Activated naive CD4-positive, alpha-beta T cell treated with anti-CD3 and anti-CD28 coated beads for 36 hours (primary cell): ENCODE measurements around the gene PLA2G4F. TPM values are rescaled to one million over a fixed set of nuclear protein-coding genes. Genes with fewer than 3 reads are reported as not detected.

Experiments
- CTCF ChIA-PET: fragments of 350-600 bp; sonication (Branson Sonifier 250); formaldehyde crosslinking; loops from one replicate; lab custom pipeline; 2021; ENCODE audit warnings: antibody characterized with exemption; lab: Charles Lee
- DNase-seq: peaks from one replicate; pipeline ENCODE4 v3.0.0-alpha.2; 2020
- H3K27ac Mint-ChIP-seq: one replicate; pipeline ENCODE4 v1.8.0; 2021; ENCODE audit warnings: mild to moderate bottlenecking, mixed read lengths
- H3K27me3 Mint-ChIP-seq: one replicate; pipeline ENCODE4 v1.8.0; 2021; ENCODE audit warnings: low read depth, mixed read lengths
- H3K36me3 Mint-ChIP-seq: one replicate; pipeline ENCODE4 v1.8.0; 2021; ENCODE audit warnings: low read depth, mixed read lengths
- H3K4me1 Mint-ChIP-seq: one replicate; pipeline ENCODE4 v1.8.0; 2021; ENCODE audit warnings: low read depth, mixed read lengths
- H3K4me3 Mint-ChIP-seq: one replicate; pipeline ENCODE4 v1.8.0; 2021; ENCODE audit warnings: mild to moderate bottlenecking, moderate library complexity, mixed read lengths
- H3K9me3 Mint-ChIP-seq: one replicate; pipeline ENCODE4 v1.8.0; 2021; ENCODE audit warnings: mixed read lengths
- intact Hi-C: fragments of 100-400 bp; cut with micrococcal nuclease; formaldehyde crosslinking; loops from one replicate; pipeline ENCODE4 v1.15.1; 2023
- total RNA-seq, 2 experiments: library from RNA; stranded (reverse); gene quantifications; one replicate each; pipeline ENCODE4 v1.2.3, GENCODE V29; 2021

PLA2G4F gene, protein sequence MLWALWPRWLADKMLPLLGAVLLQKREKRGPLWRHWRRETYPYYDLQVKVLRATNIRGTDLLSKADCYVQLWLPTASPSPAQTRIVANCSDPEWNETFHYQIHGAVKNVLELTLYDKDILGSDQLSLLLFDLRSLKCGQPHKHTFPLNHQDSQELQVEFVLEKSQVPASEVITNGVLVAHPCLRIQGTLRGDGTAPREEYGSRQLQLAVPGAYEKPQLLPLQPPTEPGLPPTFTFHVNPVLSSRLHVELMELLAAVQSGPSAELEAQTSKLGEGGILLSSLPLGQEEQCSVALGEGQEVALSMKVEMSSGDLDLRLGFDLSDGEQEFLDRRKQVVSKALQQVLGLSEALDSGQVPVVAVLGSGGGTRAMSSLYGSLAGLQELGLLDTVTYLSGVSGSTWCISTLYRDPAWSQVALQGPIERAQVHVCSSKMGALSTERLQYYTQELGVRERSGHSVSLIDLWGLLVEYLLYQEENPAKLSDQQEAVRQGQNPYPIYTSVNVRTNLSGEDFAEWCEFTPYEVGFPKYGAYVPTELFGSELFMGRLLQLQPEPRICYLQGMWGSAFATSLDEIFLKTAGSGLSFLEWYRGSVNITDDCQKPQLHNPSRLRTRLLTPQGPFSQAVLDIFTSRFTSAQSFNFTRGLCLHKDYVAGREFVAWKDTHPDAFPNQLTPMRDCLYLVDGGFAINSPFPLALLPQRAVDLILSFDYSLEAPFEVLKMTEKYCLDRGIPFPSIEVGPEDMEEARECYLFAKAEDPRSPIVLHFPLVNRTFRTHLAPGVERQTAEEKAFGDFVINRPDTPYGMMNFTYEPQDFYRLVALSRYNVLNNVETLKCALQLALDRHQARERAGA
- total RNA-seq: not detected

DNA sequence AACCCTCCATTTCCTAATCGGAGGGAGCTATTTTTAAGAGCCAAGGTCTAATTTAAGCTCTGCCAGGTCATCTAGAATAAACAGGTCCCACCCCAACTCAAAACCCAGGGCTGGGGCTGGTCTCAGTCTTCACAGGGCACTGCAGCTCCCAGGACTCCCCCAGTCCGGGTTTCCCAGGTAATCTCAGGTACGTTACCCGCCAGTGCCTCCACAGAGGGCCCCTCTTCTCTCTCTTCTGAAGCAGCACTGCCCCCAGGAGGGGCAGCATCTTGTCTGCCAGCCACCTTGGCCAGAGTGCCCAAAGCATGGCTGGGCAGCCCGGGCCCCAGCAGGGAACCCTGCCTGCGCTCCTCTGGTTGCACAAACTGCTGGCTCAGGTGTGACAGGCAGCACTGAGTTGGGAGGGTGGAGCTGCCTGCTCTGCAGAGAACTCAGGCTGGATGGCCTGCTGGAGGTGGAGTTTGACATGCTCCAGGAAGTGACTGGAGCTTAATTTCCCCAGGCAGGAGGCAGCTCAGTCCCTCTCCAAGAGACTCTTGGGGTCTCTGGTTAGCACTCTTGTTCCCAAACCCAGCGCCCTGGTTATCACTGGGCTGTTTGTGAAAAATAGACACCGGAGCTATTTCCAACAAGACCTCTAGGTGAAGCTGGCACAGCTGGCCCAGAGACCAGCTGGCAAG is at the start of gene PLA2G4F:
Gene PLA2G4F, minus strand, starts transcription at position 394 of the 680 bp plus-strand sequence. Its CDS starts 87 bp downstream, at position 307.
- Mint-ChIP-seq H3K4me3 (no peak within 1 kb of the TSS), H3K27me3 (no peaks in the 10 kb centered on the region), H3K27ac (no peak within 1 kb of the TSS), H3K4me1 (no peaks in the 10 kb centered on the region), H3K36me3 (peaks cover 10% of the 10 kb centered on the region), H3K9me3 (no peaks in the 10 kb centered on the region)
- intact Hi-C loops: no loop called here
- CTCF ChIA-PET: interaction anchor here (1.1 kb wide), 1 partner anchor 43 kb away, joined by 3 read pairs; no protein-coding TSS in a partner anchor
- DNase-seq: no peak

DNA sequence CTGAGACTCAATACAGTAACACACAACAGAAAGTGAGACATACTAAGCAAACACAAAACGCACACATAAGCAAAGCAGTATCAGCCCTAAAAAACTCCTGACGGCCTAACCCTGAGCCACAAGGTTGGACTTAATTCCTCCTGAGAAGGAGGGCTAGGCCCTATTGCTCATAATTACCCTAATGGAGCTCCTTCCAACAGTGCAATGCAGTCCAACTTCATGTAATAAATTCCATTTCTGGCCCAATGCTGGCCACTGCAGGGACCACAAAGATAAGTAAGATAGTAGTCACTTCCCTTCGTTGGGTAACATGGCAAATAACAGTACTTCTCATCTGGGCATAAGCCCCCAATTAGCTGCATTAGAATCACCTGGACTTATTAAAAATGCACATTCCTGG is 47.5 kb upstream of the PLA2G4F start:
- H3K36me3 Mint-ChIP-seq: peaks cover 17% of the 10 kb centered on the region
- H3K27ac Mint-ChIP-seq: no peak overlapping the region
- CTCF ChIA-PET: no interaction called here
- intact Hi-C loops: no loop called here
- H3K27me3 Mint-ChIP-seq: no peaks in the 10 kb centered on the region
- H3K4me3 Mint-ChIP-seq: no peak overlapping the region
- H3K4me1 Mint-ChIP-seq: peaks cover 41% of the 10 kb centered on the region
- DNase-seq: no peak
- no peaks in the 10 kb centered on the region for H3K9me3 Mint-ChIP-seq

DNA sequence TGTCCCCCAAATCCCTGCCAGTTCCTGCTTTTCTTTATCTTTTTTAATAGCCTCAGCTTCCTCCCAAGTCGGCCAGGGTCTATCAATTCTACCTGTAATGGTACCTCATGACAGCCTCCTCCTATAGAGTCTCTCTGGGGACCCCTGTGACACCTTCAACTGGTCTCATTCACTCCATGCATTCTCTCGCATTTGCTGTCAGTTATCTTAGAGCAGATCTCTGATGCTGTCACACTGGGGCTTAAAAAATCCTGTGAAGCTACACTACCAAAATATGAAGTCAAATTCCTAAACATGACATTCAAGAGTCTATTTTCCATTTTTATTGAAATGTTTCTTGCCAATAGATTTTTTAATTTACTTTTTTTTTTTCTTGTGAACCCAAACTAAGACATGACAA is 46.2 kb upstream of the PLA2G4F start:
- Mint-ChIP-seq H3K27me3 (no peaks in the 10 kb centered on the region), H3K27ac (no peak overlapping the region), H3K9me3 (no peaks in the 10 kb centered on the region), H3K36me3 (peaks cover 15% of the 10 kb centered on the region), H3K4me3 (no peak overlapping the region), H3K4me1 (peaks cover 40% of the 10 kb centered on the region)
- DNase-seq: no peak
- CTCF ChIA-PET: no interaction called here
- intact Hi-C loops: no loop called here

DNA sequence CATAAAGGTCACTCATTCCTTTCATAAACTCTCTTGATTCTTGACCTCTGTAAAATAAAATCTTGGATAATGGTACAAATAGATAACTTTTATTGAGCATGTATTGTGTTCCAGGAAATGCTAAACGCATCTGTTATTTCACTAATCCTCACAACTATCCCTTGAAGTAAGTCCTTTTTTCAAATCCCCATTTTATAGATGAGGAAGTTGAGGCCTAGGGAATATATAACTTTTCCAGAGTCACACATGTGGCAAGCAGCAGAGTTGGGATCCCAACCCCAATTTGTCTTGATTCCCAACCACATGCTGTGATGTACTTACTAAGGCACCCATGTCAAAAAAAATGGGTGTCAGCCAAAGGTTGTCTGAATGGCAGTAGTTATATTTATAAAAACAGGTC is 45.4 kb upstream of the PLA2G4F start:
- CTCF ChIA-PET: no interaction called here
- H3K27me3 Mint-ChIP-seq: no peaks in the 10 kb centered on the region
- DNase-seq: no peak
- intact Hi-C loops: no loop called here
- H3K36me3 Mint-ChIP-seq: peaks cover 16% of the 10 kb centered on the region
- H3K9me3 Mint-ChIP-seq: no peaks in the 10 kb centered on the region
- H3K4me1 Mint-ChIP-seq: peaks cover 33% of the 10 kb centered on the region
- H3K27ac Mint-ChIP-seq: no peak overlapping the region
- no peak overlapping the region for H3K4me3 Mint-ChIP-seq

DNA sequence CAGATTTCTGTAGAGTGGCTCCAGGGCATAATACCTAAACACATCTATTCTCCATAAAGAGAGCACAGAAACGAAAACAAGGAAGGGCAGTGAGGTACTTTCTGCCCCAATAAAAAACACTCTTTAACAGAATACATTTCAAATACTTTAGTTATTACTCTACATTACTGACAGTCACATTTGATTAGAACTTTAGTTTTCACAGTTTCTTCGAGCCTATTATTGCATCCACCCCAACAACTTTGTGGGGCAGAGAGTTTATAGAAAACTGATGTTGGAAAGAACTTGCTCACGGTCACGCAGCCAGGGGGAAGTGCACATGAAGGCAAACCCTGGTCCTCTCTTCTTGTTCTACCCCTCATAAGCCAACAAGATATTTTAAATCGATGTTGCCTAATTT is 42.7 kb upstream of the PLA2G4F start:
- intact Hi-C loops: no loop called here
- H3K27ac Mint-ChIP-seq: no peak overlapping the region
- H3K36me3 Mint-ChIP-seq: peaks cover 33% of the 10 kb centered on the region
- no peaks in the 10 kb centered on the region for H3K27me3 Mint-ChIP-seq
- no peak overlapping the region for H3K4me3 Mint-ChIP-seq
- H3K4me1 Mint-ChIP-seq: peaks cover 32% of the 10 kb centered on the region
- CTCF ChIA-PET: no interaction called here
- DNase-seq: no peak
- H3K9me3 Mint-ChIP-seq: peaks cover 5% of the 10 kb centered on the region

DNA sequence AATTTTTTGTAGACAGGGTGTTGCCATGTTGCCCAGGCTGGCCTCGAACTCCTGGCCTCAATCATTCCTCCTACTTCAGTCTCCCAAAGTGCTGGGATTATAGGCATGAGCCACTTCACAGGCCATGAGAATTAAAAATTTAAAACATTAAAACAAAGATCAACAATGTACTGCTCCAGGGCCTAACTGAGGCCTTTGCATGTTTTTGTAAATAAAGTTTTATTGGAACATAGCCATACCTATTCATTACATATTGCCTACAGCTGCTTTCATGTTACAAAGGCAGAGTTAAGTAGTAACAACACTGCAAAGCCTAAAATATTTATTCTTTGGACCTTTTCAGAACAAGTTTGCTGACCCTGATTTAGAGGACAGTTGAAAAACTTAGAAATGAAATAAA is 42.1 kb upstream of the PLA2G4F start:
- H3K4me1 Mint-ChIP-seq: peaks cover 34% of the 10 kb centered on the region
- H3K36me3 Mint-ChIP-seq: peaks cover 33% of the 10 kb centered on the region
- CTCF ChIA-PET: no interaction called here
- H3K27ac Mint-ChIP-seq: no peak overlapping the region
- peaks cover 5% of the 10 kb centered on the region for H3K9me3 Mint-ChIP-seq
- DNase-seq: no peak
- no peaks in the 10 kb centered on the region for H3K27me3 Mint-ChIP-seq
- intact Hi-C loops: no loop called here
- no peak overlapping the region for H3K4me3 Mint-ChIP-seq

DNA sequence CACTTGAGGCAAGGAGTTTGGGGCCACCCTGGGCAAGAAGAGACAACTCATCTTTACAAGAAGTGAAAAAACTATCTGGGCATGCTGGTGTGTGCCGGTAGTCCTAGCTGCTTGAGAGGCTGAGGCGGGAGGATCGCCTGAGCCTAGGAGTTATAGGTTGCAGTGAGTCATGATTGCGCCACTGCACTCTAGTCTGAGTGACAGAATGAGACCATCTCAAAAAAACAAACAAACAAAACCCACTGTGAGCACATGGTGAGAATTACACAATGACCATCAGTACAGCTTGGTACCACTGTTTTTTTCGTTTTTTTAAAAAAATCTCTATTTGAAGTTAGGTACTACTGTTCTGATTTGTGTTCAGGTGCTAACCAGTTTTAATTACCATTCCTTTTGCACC is 38.1 kb upstream of the PLA2G4F start:
- H3K27ac Mint-ChIP-seq: peak overlapping the region; percentile 94
- CTCF ChIA-PET: interaction anchor here (1.1 kb wide), 1 partner anchor 13 kb away, joined by 3 read pairs; the partner anchor contains the start of gene VPS39
- peaks cover 32% of the 10 kb centered on the region for H3K36me3 Mint-ChIP-seq
- H3K4me3 Mint-ChIP-seq: no peak overlapping the region
- intact Hi-C loops: loop anchor here (5.0 kb wide), 4 partner anchors 157 to 1553 kb away; partner anchors contain the start of genes PDIA3, TTBK2 and ZNF106
- H3K9me3 Mint-ChIP-seq: peaks cover 5% of the 10 kb centered on the region
- no peaks in the 10 kb centered on the region for H3K27me3 Mint-ChIP-seq
- peak; percentile 71 for DNase-seq
- H3K4me1 Mint-ChIP-seq: peaks cover 63% of the 10 kb centered on the region

DNA sequence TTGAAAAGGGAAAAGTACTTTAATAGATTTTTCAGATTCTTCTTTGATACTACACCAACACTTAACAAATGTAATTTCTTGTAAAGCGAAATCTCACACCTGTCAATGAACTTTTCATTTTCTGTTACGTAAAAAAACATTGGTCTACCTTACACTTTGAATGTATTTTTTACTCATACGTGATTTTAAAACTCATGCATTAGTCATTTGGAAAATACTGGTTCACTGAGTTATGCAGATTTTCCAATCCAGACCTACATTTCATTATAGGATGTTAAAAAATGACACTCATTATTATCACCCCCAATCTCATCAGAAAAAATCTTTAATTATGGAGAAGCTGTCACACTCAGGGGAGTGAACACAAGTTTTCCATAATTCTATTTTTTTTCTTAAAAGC is 36.9 kb upstream of the PLA2G4F start:
- Mint-ChIP-seq H3K4me3 (peak overlapping the region; percentile 30), H3K36me3 (peaks cover 38% of the 10 kb centered on the region), H3K4me1 (peaks cover 70% of the 10 kb centered on the region), H3K27ac (peak overlapping the region; percentile 94), H3K27me3 (no peaks in the 10 kb centered on the region), H3K9me3 (peaks cover 5% of the 10 kb centered on the region)
- intact Hi-C loops: loop anchor here (1.0 to 5.0 kb wide), 12 partner anchors 14 to 1554 kb away; partner anchors contain the start of genes GANC, PDIA3, TMEM87A and TTBK2
- CTCF ChIA-PET: interaction anchor here (0.6 to 1.1 kb wide), 4 partner anchors 14 to 110 kb away, joined by 3 to 5 read pairs (median 4); partner anchors contain the start of gene VPS39
- DNase-seq: no peak

DNA sequence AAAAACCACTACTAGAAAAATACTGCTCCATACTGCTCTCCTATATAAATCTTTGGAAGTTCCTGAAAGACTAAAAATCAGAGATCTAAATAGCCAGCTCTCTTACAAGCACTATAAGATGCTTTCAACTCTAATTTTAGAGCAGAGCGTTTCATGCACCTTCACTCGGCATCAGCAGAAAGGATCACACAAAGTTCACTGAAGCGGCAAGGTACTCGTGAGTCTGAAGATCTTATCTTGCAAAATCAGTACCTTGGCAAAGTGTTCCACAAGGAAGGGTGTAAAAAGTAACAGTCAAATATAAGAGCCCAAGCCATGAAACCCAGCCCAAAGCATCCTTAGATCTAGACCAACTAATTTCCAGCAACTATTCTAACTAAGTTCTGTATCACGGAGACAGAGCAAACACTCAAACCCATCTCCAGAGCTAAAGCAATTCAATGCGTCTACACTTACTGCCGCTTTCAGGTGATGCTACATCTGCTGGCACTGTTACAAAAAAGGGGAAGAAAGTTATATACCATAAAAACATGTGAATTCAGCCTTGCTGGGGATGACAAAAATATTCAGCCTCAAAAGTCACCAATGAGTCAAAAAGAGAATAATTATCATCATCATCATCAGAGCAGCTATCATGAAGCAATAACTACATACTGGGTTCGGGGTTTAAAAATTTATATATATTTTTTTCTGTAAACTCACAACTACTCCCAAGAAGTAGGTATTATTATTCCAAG is 35.3 kb upstream of the PLA2G4F start:
- intact Hi-C loops: loop anchor here (2.0 to 5.0 kb wide), 6 partner anchors 154 to 1556 kb away; partner anchors contain the start of genes PDIA3, TTBK2 and ZNF106

DNA sequence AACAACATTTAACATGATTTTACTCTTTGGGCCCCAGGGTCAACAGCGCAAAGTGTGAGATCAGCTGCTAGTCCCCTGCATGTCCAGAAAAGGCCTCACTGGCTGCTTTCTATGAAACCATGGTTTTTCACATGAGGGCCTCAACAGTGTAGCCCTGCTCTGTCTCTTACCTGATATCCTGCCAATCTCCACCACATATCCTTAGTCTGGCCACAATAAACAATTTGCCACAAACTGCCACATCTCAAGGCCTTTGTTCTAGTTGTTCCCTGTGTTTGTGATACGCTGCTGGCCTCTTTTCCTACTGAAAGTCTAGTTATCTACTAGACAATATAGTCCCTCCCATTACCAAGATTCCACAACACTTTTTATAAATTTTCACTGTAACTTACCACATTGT is 33.9 kb upstream of the PLA2G4F start:
- no peak for DNase-seq
- Mint-ChIP-seq H3K27me3 (no peaks in the 10 kb centered on the region), H3K9me3 (no peaks in the 10 kb centered on the region), H3K36me3 (peaks cover 41% of the 10 kb centered on the region), H3K4me1 (peaks cover 62% of the 10 kb centered on the region), H3K4me3 (no peak overlapping the region), H3K27ac (peak overlapping the region; percentile 79)
- CTCF ChIA-PET: interaction anchor here (1.3 kb wide), 1 partner anchor 9 kb away, joined by 3 read pairs; no protein-coding TSS in a partner anchor
- intact Hi-C loops: loop anchor here (5.0 kb wide), 4 partner anchors 153 to 1557 kb away; partner anchors contain the start of genes PDIA3, TTBK2 and ZNF106

More for the DNA sequence above, 35.3 kb upstream of the PLA2G4F start:
- Mint-ChIP-seq H3K27ac (peak overlapping the region; percentile 77), H3K36me3 (peaks cover 43% of the 10 kb centered on the region), H3K4me3 (peak overlapping the region; percentile 9), H3K27me3 (no peaks in the 10 kb centered on the region), H3K4me1 (peaks cover 68% of the 10 kb centered on the region), H3K9me3 (peaks cover 5% of the 10 kb centered on the region)
- DNase-seq: peak; percentile 31
- CTCF ChIA-PET: no interaction called here

DNA sequence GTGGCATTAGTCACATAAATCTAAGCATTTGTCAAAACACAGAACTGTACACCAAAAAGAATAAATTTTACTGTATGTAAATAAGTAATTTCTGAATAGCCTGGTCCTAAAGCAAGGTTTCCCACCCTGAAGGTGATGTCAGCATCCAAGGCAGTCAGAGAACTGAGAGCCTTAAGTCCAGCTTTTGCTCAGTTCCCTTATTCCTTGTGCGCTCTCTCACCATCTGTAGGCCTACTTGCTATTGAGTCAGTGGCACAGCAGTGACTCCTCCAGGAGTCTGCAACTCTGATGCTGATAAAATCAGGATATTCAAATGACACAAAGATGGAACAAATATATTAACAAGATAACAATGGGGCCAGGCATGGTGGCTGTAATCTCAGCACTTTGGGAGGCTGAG is 29.4 kb upstream of the PLA2G4F start:
- intact Hi-C loops: no loop called here
- Mint-ChIP-seq H3K27ac (no peak overlapping the region), H3K27me3 (no peaks in the 10 kb centered on the region), H3K4me1 (peaks cover 19% of the 10 kb centered on the region), H3K36me3 (peaks cover 48% of the 10 kb centered on the region), H3K9me3 (no peaks in the 10 kb centered on the region), H3K4me3 (no peak overlapping the region)
- no peak for DNase-seq
- CTCF ChIA-PET: no interaction called here
